ENCODE results near the gene ZNF385A.

- TF ChIP-seq ATF7 (IDR thresholded peaks at IDR 0.05) (no peak), ATF7 (CRISPR knock-in tag; IDR thresholded peaks at IDR 0.05) (no peak), FOXP1 (IDR thresholded peaks at IDR 0.05) (no peak), FOXP1 (CRISPR knock-in tag; IDR thresholded peaks at IDR 0.05) (no peak), CHD2 (IDR thresholded peaks at IDR 0.05; ENCODE audit: low read depth, low read length) (no peak), MAX (IDR thresholded peaks at IDR 0.05) (no peak)
- TF ChIP-seq, protein P1, sequence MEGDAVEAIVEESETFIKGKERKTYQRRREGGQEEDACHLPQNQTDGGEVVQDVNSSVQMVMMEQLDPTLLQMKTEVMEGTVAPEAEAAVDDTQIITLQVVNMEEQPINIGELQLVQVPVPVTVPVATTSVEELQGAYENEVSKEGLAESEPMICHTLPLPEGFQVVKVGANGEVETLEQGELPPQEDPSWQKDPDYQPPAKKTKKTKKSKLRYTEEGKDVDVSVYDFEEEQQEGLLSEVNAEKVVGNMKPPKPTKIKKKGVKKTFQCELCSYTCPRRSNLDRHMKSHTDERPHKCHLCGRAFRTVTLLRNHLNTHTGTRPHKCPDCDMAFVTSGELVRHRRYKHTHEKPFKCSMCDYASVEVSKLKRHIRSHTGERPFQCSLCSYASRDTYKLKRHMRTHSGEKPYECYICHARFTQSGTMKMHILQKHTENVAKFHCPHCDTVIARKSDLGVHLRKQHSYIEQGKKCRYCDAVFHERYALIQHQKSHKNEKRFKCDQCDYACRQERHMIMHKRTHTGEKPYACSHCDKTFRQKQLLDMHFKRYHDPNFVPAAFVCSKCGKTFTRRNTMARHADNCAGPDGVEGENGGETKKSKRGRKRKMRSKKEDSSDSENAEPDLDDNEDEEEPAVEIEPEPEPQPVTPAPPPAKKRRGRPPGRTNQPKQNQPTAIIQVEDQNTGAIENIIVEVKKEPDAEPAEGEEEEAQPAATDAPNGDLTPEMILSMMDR (CRISPR knock-in tag; IDR thresholded peaks at IDR 0.05), result no peak
- TF ChIP-seq, protein P2, sequence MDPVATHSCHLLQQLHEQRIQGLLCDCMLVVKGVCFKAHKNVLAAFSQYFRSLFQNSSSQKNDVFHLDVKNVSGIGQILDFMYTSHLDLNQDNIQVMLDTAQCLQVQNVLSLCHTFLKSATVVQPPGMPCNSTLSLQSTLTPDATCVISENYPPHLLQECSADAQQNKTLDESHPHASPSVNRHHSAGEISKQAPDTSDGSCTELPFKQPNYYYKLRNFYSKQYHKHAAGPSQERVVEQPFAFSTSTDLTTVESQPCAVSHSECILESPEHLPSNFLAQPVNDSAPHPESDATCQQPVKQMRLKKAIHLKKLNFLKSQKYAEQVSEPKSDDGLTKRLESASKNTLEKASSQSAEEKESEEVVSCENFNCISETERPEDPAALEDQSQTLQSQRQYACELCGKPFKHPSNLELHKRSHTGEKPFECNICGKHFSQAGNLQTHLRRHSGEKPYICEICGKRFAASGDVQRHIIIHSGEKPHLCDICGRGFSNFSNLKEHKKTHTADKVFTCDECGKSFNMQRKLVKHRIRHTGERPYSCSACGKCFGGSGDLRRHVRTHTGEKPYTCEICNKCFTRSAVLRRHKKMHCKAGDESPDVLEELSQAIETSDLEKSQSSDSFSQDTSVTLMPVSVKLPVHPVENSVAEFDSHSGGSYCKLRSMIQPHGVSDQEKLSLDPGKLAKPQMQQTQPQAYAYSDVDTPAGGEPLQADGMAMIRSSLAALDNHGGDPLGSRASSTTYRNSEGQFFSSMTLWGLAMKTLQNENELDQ (CRISPR knock-in tag; IDR thresholded peaks at IDR 0.05; ENCODE audit: borderline replicate concordance), result no peak
These were observed 47.2 kb downstream of the ZNF385A start for GRCh38 chr12:54337280-54337842.

All from HepG2 (cell line).